Bronchial epithelial cell (primary cell): ENCODE measurements around the gene GNG12. TPM values are rescaled to one million over a fixed set of nuclear protein-coding genes. Genes with fewer than 3 reads are reported as not detected.

Source experiments
- DNase-seq: peaks from one replicate; pipeline ENCODE4 v3.0.0-alpha.2; 2010; ENCODE audit warnings: low read depth
- FAIRE-seq: peaks from 2 replicates; lab custom pipeline; 2011; peaks lifted over from hg19 to GRCh38; lab: Jason Lieb, UNC
- H3K27me3 ChIP-seq: 2 replicates; pipeline ENCODE4 v1.5.1; 2011; ENCODE audit warnings: low read length; ENCODE audit not compliant: control insufficient read depth, insufficient read depth
- H3K36me3 ChIP-seq: 2 replicates; pipeline ENCODE4 v1.5.1; 2011; ENCODE audit warnings: low read length; ENCODE audit not compliant: control insufficient read depth, insufficient read depth
- H3K4me3 ChIP-seq: 2 replicates; pipeline ENCODE4 v1.5.1; 2011; ENCODE audit warnings: mild to moderate bottlenecking, low read depth, low read length, control low read depth
- total RNA-seq: library from RNA; depleted of rRNA; stranded (reverse); fragments of >200 nt; gene quantifications from 2 replicates; pipeline ENCODE4 v1.2.1, GENCODE V29; 2014
- TF ChIP-seq, protein P1 (sequence below): IDR thresholded peaks from 2 replicates; pipeline ENCODE4 v1.5.1; 2011; ENCODE audit warnings: mild to moderate bottlenecking, moderate library complexity, low read length, control low read depth, inconsistent platforms; ENCODE audit not compliant: insufficient read depth, severe bottlenecking

GNG12 gene
- total RNA-seq, 1 donor from 2014 or later = 75.3 TPM

DNA sequence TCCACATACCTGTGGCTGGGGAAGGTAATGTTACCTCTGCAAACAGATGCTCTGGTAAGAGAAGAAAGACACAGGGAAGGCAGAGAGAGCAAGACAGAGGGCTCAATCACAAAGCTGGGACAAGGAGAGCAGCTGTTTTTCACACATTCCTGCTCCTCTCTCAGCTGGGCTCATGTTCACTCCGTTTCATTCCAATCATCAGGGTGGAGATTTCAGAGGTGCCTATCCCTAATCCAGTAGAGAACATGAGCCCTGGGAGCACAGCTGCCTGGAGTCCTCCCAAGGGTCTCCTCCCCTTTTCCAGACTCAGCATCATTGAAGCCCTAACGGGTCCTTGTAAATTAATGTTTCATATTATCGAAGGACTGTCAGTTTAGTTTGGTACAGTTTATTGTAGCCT is 128.9 kb downstream of the GNG12 start:
- no peak for DNase-seq
- FAIRE-seq = no peak
- Histone ChIP-seq H3K27me3 (no peaks in the 10 kb centered on the region), H3K4me3 (no peak overlapping the region), H3K36me3 (peaks cover 13% of the 10 kb centered on the region)
- TF ChIP-seq, protein P1, sequence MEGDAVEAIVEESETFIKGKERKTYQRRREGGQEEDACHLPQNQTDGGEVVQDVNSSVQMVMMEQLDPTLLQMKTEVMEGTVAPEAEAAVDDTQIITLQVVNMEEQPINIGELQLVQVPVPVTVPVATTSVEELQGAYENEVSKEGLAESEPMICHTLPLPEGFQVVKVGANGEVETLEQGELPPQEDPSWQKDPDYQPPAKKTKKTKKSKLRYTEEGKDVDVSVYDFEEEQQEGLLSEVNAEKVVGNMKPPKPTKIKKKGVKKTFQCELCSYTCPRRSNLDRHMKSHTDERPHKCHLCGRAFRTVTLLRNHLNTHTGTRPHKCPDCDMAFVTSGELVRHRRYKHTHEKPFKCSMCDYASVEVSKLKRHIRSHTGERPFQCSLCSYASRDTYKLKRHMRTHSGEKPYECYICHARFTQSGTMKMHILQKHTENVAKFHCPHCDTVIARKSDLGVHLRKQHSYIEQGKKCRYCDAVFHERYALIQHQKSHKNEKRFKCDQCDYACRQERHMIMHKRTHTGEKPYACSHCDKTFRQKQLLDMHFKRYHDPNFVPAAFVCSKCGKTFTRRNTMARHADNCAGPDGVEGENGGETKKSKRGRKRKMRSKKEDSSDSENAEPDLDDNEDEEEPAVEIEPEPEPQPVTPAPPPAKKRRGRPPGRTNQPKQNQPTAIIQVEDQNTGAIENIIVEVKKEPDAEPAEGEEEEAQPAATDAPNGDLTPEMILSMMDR = no peak

GRCh38 chr1:67701876-67702275 is 131.4 kb downstream of the GNG12 start:
- H3K36me3 ChIP-seq = peaks cover 9% of the 10 kb centered on the region

DNA sequence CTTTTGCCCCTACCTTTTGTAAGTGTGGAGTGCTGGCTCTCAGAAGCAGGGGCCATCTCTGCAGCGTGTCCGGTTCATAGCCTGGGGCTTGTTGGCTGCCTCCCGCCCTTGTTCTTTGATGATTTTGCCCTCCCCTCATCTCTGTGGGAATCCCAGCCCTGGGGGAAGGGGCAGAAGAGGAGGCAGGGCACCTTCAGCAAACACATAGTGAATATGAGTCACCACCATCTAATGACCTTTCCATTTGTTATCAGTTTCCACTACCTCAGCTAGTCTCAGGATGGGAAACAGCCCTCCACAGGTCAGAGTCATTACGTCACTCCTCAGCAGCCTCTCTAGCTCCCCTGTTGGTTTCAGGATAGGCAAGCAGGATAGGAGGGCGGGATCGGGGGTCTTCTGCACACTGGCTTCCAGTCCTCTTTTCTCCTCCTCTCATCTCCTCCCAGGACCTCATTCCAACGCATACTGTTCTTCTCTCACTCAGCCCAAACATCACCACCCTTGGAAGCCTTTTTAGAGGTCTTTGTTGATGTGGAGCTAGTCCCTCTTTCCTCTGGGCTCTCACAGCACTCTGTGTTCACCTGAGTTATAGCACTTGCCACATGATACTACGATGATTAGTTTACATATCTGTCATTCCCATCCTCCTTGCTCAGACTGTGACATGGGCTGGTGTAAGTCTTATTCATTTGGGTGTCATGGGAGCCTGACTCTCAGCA is 132.4 kb downstream of the GNG12 start:
- peak; percentile 23 for FAIRE-seq
- H3K4me3 ChIP-seq = no peak overlapping the region
- no peaks in the 10 kb centered on the region for H3K27me3 ChIP-seq
- TF ChIP-seq, protein P1 = peak; percentile 27
- DNase-seq = peak; percentile 59
- peaks cover 6% of the 10 kb centered on the region for H3K36me3 ChIP-seq

More at GRCh38 chr1:67701876-67702275, 131.4 kb downstream of the GNG12 start:
- H3K27me3 ChIP-seq = no peaks in the 10 kb centered on the region
- FAIRE-seq = no peak
- DNase-seq = no peak
- TF ChIP-seq, protein P1 = no peak
- no peak overlapping the region for H3K4me3 ChIP-seq

GRCh38 chr1:67700220-67700619 is 133.0 kb downstream of the GNG12 start:
- no peak for FAIRE-seq
- Histone ChIP-seq H3K27me3 (no peaks in the 10 kb centered on the region), H3K4me3 (no peak overlapping the region), H3K36me3 (peaks cover 3% of the 10 kb centered on the region)
- TF ChIP-seq, protein P1 = no peak
- DNase-seq = no peak

DNA sequence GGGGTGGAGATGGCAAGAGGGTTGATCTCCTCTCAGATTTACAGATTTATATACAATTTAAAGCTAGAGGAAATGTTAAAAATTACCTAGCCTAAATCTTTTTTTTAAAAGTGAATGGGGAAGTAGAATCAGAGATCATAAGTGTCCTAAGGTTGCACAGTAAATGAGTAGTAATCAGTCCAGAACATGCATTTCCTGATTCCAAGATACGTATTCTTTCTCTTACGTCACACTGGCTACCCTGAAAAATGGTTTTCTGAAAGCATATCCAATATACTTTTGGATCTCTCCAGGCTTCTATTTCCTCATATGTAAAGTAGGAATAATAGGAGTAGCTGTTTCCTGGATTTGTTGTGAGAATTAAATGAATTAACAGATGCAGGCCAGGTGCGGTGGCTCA is 136.6 kb downstream of the GNG12 start:
- DNase-seq (no peak), FAIRE-seq (no peak)
- Histone ChIP-seq H3K4me3 (no peak overlapping the region), H3K27me3 (no peaks in the 10 kb centered on the region), H3K36me3 (no peaks in the 10 kb centered on the region)
- TF ChIP-seq, protein P1 = no peak
